Measurements from ENCODE around the gene NTPCR. TPM values are rescaled to one million over a fixed set of nuclear protein-coding genes. Genes with fewer than 3 reads are reported as not detected.

The NTPCR gene, protein sequence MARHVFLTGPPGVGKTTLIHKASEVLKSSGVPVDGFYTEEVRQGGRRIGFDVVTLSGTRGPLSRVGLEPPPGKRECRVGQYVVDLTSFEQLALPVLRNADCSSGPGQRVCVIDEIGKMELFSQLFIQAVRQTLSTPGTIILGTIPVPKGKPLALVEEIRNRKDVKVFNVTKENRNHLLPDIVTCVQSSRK
- total RNA-seq = 19.2 TPM

DNA sequence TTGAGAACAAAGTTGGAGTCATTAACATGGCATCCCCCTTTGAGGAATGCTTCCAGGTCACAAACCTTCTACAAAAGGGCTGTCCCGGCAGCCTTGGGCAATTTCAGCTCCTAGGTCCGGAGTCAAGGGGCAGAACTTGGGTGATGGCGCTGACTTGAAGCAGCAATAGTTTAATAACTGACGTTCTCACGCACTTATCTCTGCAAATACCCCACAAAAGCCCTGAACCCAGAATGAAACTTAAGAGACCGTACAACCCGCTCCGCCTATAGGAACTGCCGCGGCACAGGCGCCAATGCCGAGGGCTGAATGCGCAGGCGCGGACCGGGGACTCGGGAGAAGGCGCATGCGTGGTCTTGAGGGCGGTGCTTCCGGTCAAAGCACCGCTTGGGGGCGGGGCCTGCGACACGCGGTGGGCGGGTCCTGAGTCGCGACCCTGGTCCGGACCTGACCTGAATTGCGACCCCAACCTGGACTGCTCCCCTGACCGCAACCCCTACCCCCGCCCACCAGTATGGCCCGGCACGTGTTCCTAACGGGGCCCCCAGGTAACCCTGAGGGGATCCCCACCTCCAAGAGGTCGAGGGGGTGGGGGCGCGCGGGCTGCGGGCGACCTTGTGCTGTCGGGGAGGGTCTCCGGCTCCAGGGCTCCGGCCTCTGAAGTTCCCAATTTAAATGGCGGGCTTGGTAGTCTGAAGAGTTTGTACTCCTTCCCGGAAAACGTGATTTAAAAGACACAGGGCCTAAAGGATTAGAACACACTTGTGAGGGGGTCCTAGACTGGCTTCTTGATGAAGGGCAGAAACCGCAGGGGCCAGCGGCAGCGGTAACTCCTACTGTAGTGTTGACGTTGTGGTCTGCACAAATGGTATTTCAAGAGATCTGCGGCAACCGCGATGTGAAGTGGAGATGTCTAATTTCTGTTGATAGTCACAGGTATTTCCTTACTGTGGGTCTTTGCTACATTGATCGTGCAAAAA is at the start of gene NTPCR:
TSS of gene NTPCR (plus strand) at position 415 of the 980 bp plus-strand sequence. CDS start at position 515, 100 bp downstream.
- intact Hi-C loops (cut with DNase I) = no loop called here
- TF ChIP-seq POLR2AphosphoS5 (IDR thresholded peaks at IDR 0.05; ENCODE audit: insufficient read depth in 1 of 2, low read depth in 1 of 2) (peak; percentile 79 to 91), POLR2A (IDR thresholded peaks at IDR 0.05) (no peak)
- no peaks in the 10 kb centered on the region for H3K27me3 ChIP-seq
- no peaks in the 10 kb centered on the region for H3K36me3 ChIP-seq
- peak within 1 kb of the TSS; percentile 77 for H3K27ac ChIP-seq
- no peak for DNase-seq (ENCODE audit: extremely low spot score in 2 of 2)
- peak within 1 kb of the TSS; percentile 69 to 72 for H3K4me3 ChIP-seq
- peaks cover 27% of the 10 kb centered on the region for H3K4me1 ChIP-seq
- no peaks in the 10 kb centered on the region for H3K9me3 ChIP-seq

DNA sequence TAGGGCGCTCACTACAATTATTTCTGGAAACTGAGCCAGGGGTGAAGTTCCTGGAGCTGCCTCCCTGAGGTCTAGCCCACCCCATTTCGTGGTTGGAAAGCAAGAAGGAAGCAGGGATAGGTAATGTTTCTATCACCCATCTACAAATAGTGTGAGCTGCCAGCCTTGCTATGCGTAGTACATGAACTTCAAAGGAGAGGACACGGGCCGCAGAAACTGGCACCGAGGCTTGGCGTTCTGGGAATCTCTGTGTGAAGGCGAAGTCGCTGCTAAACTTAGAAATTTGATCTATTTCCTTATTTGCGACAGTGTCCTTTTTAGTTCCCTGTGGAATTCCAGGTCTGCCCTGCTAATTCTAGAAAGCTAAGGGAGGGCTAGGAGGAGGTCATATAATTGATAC is 49.6 kb upstream of the NTPCR start:
- H3K9me3 ChIP-seq = no peaks in the 10 kb centered on the region
- no peaks in the 10 kb centered on the region for H3K36me3 ChIP-seq
- no peak overlapping the region for H3K4me3 ChIP-seq
- H3K4me1 ChIP-seq = no peaks in the 10 kb centered on the region
- H3K27ac ChIP-seq = no peak overlapping the region
- no peak for DNase-seq (ENCODE audit: extremely low spot score in 2 of 2)
- H3K27me3 ChIP-seq = no peaks in the 10 kb centered on the region
- TF ChIP-seq, protein P1, sequence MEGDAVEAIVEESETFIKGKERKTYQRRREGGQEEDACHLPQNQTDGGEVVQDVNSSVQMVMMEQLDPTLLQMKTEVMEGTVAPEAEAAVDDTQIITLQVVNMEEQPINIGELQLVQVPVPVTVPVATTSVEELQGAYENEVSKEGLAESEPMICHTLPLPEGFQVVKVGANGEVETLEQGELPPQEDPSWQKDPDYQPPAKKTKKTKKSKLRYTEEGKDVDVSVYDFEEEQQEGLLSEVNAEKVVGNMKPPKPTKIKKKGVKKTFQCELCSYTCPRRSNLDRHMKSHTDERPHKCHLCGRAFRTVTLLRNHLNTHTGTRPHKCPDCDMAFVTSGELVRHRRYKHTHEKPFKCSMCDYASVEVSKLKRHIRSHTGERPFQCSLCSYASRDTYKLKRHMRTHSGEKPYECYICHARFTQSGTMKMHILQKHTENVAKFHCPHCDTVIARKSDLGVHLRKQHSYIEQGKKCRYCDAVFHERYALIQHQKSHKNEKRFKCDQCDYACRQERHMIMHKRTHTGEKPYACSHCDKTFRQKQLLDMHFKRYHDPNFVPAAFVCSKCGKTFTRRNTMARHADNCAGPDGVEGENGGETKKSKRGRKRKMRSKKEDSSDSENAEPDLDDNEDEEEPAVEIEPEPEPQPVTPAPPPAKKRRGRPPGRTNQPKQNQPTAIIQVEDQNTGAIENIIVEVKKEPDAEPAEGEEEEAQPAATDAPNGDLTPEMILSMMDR (IDR thresholded peaks at IDR 0.05) = no peak
- TF ChIP-seq POLR2A (IDR thresholded peaks at IDR 0.05) (no peak), POLR2AphosphoS5 (IDR thresholded peaks at IDR 0.05; ENCODE audit: insufficient read depth in 1 of 2, low read depth in 1 of 2) (no peak)
- intact Hi-C loops (cut with DNase I) = no loop called here

DNA sequence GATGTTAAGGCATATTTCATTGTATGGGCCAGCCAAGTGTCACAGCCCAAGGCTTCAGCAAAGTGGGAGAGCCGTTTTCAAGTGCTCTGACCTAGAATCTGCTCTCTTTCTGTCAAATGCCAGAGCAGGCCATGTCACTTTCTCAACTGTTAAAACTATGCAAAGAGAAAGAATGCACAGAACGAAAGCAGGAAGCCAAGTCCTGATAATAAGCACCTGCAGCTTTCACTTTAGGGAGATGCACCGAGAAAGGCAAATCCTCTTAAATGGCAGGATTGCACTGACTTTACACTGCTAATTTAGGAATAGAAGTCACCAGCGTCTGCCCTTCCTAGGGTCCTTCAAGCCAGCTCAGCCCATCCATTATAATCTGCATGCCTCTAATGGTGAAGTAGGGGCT is 49.2 kb upstream of the NTPCR start:
- intact Hi-C loops (cut with DNase I) = no loop called here
- no peaks in the 10 kb centered on the region for H3K36me3 ChIP-seq
- no peak overlapping the region for H3K27ac ChIP-seq
- no peak overlapping the region for H3K4me3 ChIP-seq
- no peaks in the 10 kb centered on the region for H3K27me3 ChIP-seq
- no peak for TF ChIP-seq POLR2AphosphoS5 (IDR thresholded peaks at IDR 0.05; ENCODE audit: insufficient read depth in 1 of 2, low read depth in 1 of 2)
- TF ChIP-seq, protein P1 (IDR thresholded peaks at IDR 0.05) = no peak
- no peak for TF ChIP-seq POLR2A (IDR thresholded peaks at IDR 0.05)
- no peaks in the 10 kb centered on the region for H3K4me1 ChIP-seq
- H3K9me3 ChIP-seq = no peaks in the 10 kb centered on the region
- DNase-seq (ENCODE audit: extremely low spot score in 2 of 2) = no peak

DNA sequence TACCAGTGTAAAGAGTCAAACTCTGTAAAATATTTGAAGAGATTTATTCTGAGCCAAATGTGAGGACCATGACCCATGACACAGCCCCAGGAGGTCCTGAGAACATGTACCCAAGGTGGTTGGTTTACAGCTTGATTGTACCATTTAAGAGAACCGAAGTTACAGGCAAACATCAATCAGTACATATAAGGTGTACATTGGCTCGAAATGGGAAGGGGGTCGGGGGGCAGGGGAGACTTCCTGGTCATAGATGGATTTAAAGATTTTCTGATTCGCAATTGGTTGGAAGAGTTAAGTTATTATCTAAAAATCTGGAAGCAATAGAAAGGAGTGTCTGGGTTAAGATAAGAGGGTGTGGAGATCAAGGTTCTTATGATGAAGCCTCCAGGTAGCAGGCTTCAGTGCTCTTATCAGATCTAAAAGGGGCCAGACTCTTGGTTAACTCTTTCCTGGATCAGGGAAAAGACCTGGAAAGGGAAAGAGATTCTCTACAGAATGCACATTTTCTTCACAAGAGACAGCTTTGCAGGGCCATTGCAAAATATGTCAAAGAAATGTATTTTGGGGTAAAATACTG is 47.5 kb upstream of the NTPCR start:
- Histone ChIP-seq H3K9me3 (no peaks in the 10 kb centered on the region), H3K27me3 (no peaks in the 10 kb centered on the region), H3K36me3 (no peaks in the 10 kb centered on the region), H3K4me3 (no peak overlapping the region), H3K27ac (no peak overlapping the region), H3K4me1 (no peaks in the 10 kb centered on the region)
- no peak for DNase-seq (ENCODE audit: extremely low spot score in 2 of 2)
- TF ChIP-seq, protein P1 (IDR thresholded peaks at IDR 0.05) = no peak
- no peak for TF ChIP-seq POLR2AphosphoS5 (IDR thresholded peaks at IDR 0.05; ENCODE audit: insufficient read depth in 1 of 2, low read depth in 1 of 2)
- no peak for TF ChIP-seq POLR2A (IDR thresholded peaks at IDR 0.05)
- intact Hi-C loops (cut with DNase I) = no loop called here

DNA sequence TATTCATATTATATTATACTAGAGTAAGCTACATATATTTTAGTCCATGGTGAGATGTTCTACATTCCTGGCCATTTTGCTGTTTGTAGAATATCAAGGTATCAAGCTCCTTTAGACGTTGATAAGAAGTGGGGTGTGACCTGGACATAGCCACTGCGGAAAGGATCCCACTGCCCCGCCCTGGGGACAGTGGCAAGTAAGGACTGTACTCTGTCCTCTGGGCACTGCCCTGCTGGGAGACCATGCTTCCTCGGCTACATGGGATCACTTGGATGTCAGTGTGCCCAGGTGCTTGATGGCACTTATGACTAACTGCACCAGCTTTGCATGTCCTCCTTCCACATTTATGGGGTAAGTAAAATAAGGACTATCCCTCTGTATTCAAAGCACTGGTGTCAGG is 46.3 kb upstream of the NTPCR start:
- intact Hi-C loops (cut with DNase I) = no loop called here
- TF ChIP-seq, protein P1 (IDR thresholded peaks at IDR 0.05) = no peak
- TF ChIP-seq POLR2AphosphoS5 (IDR thresholded peaks at IDR 0.05; ENCODE audit: insufficient read depth in 1 of 2, low read depth in 1 of 2) = no peak
- Histone ChIP-seq H3K27me3 (no peaks in the 10 kb centered on the region), H3K9me3 (no peaks in the 10 kb centered on the region), H3K4me3 (no peak overlapping the region), H3K27ac (no peak overlapping the region), H3K36me3 (no peaks in the 10 kb centered on the region), H3K4me1 (no peaks in the 10 kb centered on the region)
- DNase-seq (ENCODE audit: extremely low spot score in 2 of 2) = no peak

All from vagina (tissue), 2 donors.